GM23338 (cell line): ENCODE measurements around the gene SLC45A3. TPM values are rescaled to one million over a fixed set of nuclear protein-coding genes. Genes with fewer than 3 reads are reported as not detected.

Experiments
- ATAC-seq: fragments of 200-7000 bp; cut with Tn5 transposase; 3 replicates; pipeline ENCODE4 v1.9.1; 2020
- DNase-seq: peaks from one replicate; pipeline ENCODE4 v3.0.0-alpha.2; 2015; ENCODE audit warnings: low spot score
- H2AFZ ChIP-seq: fragments of 200-600 bp; sonication (generic); 2 replicates; pipeline ENCODE4 v1.8.0; 2016; ENCODE audit warnings: antibody characterized with exemption, mild to moderate bottlenecking, moderate library complexity
- H3F3A ChIP-seq: fragments of 200-600 bp; sonication (generic); replicated peaks from 2 replicates; pipeline ENCODE4 v1.8.0; 2017; ENCODE audit warnings: antibody characterized with exemption, mixed run types, low read depth
- H3K27ac ChIP-seq: fragments of 200-600 bp; sonication (generic); 2 replicates; pipeline ENCODE4 v1.6.1; 2016; ENCODE audit warnings: low read depth
- H3K27me3 ChIP-seq: fragments of 200-600 bp; sonication (generic); 2 replicates; pipeline ENCODE4 v1.8.0; 2016; ENCODE audit warnings: mild to moderate bottlenecking, mixed run types, moderate library complexity; ENCODE audit not compliant: insufficient read depth
- H3K36me3 ChIP-seq: fragments of 200-600 bp; sonication (generic); 2 replicates; pipeline ENCODE4 v1.8.0; 2016; ENCODE audit warnings: mild to moderate bottlenecking; ENCODE audit not compliant: insufficient read depth
- H3K4me1 ChIP-seq: fragments of 200-600 bp; sonication (generic); 2 replicates; pipeline ENCODE4 v1.8.0; 2016; ENCODE audit warnings: mild to moderate bottlenecking, moderate library complexity; ENCODE audit not compliant: insufficient read depth
- H3K4me2 ChIP-seq: fragments of 200-600 bp; sonication (generic); 2 replicates; pipeline ENCODE4 v1.7.1; 2017; ENCODE audit warnings: mixed run types
- H3K4me3 ChIP-seq: fragments of 200-600 bp; sonication (generic); 2 replicates; pipeline ENCODE4 v1.6.1; 2016; ENCODE audit warnings: mixed run types
- H3K79me2 ChIP-seq: fragments of 200-600 bp; sonication (generic); replicated peaks from 2 replicates; pipeline ENCODE4 v1.8.0; 2017; ENCODE audit warnings: mild to moderate bottlenecking; ENCODE audit not compliant: insufficient read depth
- H3K9me2 ChIP-seq: fragments of 200-600 bp; sonication (generic); 2 replicates; pipeline ENCODE4 v1.8.0; 2017; ENCODE audit not compliant: insufficient read depth
- H4K20me1 ChIP-seq: fragments of 200-600 bp; sonication (generic); replicated peaks from 2 replicates; pipeline ENCODE4 v1.8.0; 2017; ENCODE audit warnings: mild to moderate bottlenecking; ENCODE audit not compliant: insufficient read depth
- H3K27ac Mint-ChIP-seq: 2 replicates; pipeline ENCODE4 v1.8.0; 2020; ENCODE audit warnings: inconsistent platforms, mild to moderate bottlenecking, moderate library complexity, mixed read lengths
- H3K27me3 Mint-ChIP-seq: 3 replicates; pipeline ENCODE4 v1.8.0; 2022; ENCODE audit warnings: low read depth, mild to moderate bottlenecking, moderate library complexity, mixed read lengths, inconsistent platforms; ENCODE audit not compliant: insufficient read depth, poor library complexity
- H3K36me3 Mint-ChIP-seq: 3 replicates; pipeline ENCODE4 v1.8.0; 2021; ENCODE audit warnings: low read depth, mild to moderate bottlenecking, inconsistent platforms, moderate library complexity, mixed read lengths
- H3K4me1 Mint-ChIP-seq: 3 replicates; pipeline ENCODE4 v1.8.0; 2020; ENCODE audit warnings: mild to moderate bottlenecking, inconsistent platforms, mixed read lengths
- H3K4me3 Mint-ChIP-seq: 3 replicates; pipeline ENCODE4 v1.8.0; 2021; ENCODE audit warnings: moderate library complexity, mild to moderate bottlenecking, inconsistent platforms, mixed read lengths
- H3K9me3 Mint-ChIP-seq: 3 replicates; pipeline ENCODE4 v1.8.0; 2020; ENCODE audit warnings: moderate library complexity, mild to moderate bottlenecking, inconsistent platforms, mixed read lengths
- JUNB ChIP-seq: IDR thresholded peaks from one replicate; pipeline ENCODE4 v1.6.1; 2016; ENCODE audit warnings: antibody characterized with exemption; ENCODE audit not compliant: unreplicated experiment
- REST ChIP-seq: IDR thresholded peaks from one replicate; pipeline ENCODE4 v1.6.1; 2018; ENCODE audit warnings: antibody characterized with exemption; ENCODE audit not compliant: unreplicated experiment
- STAT1 ChIP-seq: IDR thresholded peaks from one replicate; pipeline ENCODE4 v1.6.1; 2016; ENCODE audit warnings: antibody characterized with exemption; ENCODE audit not compliant: unreplicated experiment
- ZNF462 ChIP-seq: fragments of 250-450 bp; sonication (Bioruptor Pico); IDR thresholded peaks from 2 replicates; pipeline ENCODE4 v1.5.0; 2020; ENCODE audit warnings: mild to moderate bottlenecking, moderate library complexity
- polyA plus RNA-seq: library from polyadenylated mRNA; unstranded; fragments of >200 nt; fragmentation: Nextera tagmentation; extraction: Ambion mirVana; gene quantifications from 2 replicates; pipeline ENCODE4 v1.2.1, GENCODE V29; 2016
- total RNA-seq: library from RNA; depleted of rRNA; stranded (reverse); fragments of >200 nt; shearing (Covaris generic); gene quantifications from 2 replicates; pipeline ENCODE4 v1.2.3, GENCODE V29; 2014

SLC45A3 gene
- total and polyA plus RNA-seq, 2 experiments from 2014 or later, result 4.7 to 16.0 TPM

- no peak for TF ChIP-seq REST
Observed at GRCh38 chr1:205676597-205676996, 3.7 kb downstream of the SLC45A3 start (continued).

- H3K4me1 Mint-ChIP-seq, result peaks cover 58% of the 10 kb centered on the region
- DNase-seq (no peak), ATAC-seq (no peak)
- Histone ChIP-seq H3K4me2 (no peak overlapping the region; the same call in 1 of the 2 replicates), H3K79me2 (peaks cover 51% of the 10 kb centered on the region), H3K36me3 (no peaks in the 10 kb centered on the region), H3K27me3 (peaks cover 4% of the 10 kb centered on the region), H3K9me2 (no peaks in the 10 kb centered on the region), H4K20me1 (peaks cover 4% of the 10 kb centered on the region; the same call in 1 of the 2 replicates), H3K4me3 (no peak overlapping the region), H2AFZ (no peak overlapping the region), H3F3A (0 out of 2 replicates have a peak, but pooled peaks cover 8% of the 10 kb centered on the region), H3K4me1 (peaks cover 49% of the 10 kb centered on the region), H3K27ac (no peak overlapping the region)
- no peak overlapping the region for H3K27ac Mint-ChIP-seq
- H3K4me3 Mint-ChIP-seq, result no peak overlapping the region; the same call in 2 of the 3 replicates
- H3K9me3 Mint-ChIP-seq, result no peaks in the 10 kb centered on the region
- no peak for TF ChIP-seq JUNB
- no peak for TF ChIP-seq ZNF462 (CRISPR knock-in tag)
- no peak for TF ChIP-seq STAT1
- H3K36me3 Mint-ChIP-seq, result no peaks in the 10 kb centered on the region; the same call in 2 of the 3 replicates
- H3K27me3 Mint-ChIP-seq, result peaks cover 21% of the 10 kb centered on the region
Observed at GRCh38 chr1:205676002-205676401, 4.3 kb downstream of the SLC45A3 start.
